OCI-LY3 (cell line): Measurements from ENCODE around the gene MRC2.
A peak's percentile ranks its signal among the peaks of the same experiment; 100 is the strongest.

Experiments used
- H2AFZ ChIP-seq: fragments of 200-600, 300-600 bp; shearing (Covaris generic); 2 replicates; pipeline ENCODE4 v1.6.0; 2014; ENCODE audit warnings: antibody characterized with exemption, low read depth, low read length
- H3K27ac ChIP-seq: fragments of 200-600, 300-600 bp; sonication (generic); 2 replicates; pipeline ENCODE4 v1.5.1; 2014; ENCODE audit warnings: mild to moderate bottlenecking, low read length, moderate library complexity, mixed read lengths
- H3K27me3 ChIP-seq: fragments of 200-600, 300-600 bp; sonication (generic); 2 replicates; pipeline ENCODE4 v1.6.1; 2014; ENCODE audit warnings: low read depth, low read length, mixed read lengths
- H3K36me3 ChIP-seq: fragments of 200-600, 300-600 bp; sonication (generic); replicated peaks from 2 replicates; pipeline ENCODE3; 2014; ENCODE audit warnings: low read depth, low read length, mixed read lengths
- H3K4me1 ChIP-seq: fragments of 300-600, 200-600 bp; sonication (generic); 2 replicates; pipeline ENCODE4 v1.6.1; 2014; ENCODE audit warnings: low read length, mixed read lengths
- H3K4me2 ChIP-seq: fragments of 200-600, 300-600 bp; sonication (generic); 2 replicates; pipeline ENCODE4 v1.6.1; 2014; ENCODE audit warnings: low read length, mixed read lengths
- H3K4me3 ChIP-seq: fragments of 300-600, 200-600 bp; sonication (generic); 2 replicates; pipeline ENCODE4 v1.5.1; 2014; ENCODE audit warnings: antibody characterized with exemption, mild to moderate bottlenecking, low read length, moderate library complexity
- H3K79me2 ChIP-seq: fragments of 300-600, 200-600 bp; shearing (Covaris generic); 2 replicates; pipeline ENCODE4 v1.6.1; 2014; ENCODE audit warnings: mild to moderate bottlenecking, low read length, mixed read lengths
- H3K9ac ChIP-seq: fragments of 300-600, 200-600 bp; shearing (Covaris generic); 2 replicates; pipeline ENCODE4 v1.6.0; 2014; ENCODE audit warnings: mild to moderate bottlenecking, low read length, moderate library complexity
- H3K9me3 ChIP-seq: fragments of 200-600, 300-600 bp; shearing (Covaris generic); 2 replicates; pipeline ENCODE4 v1.6.1; 2014; ENCODE audit warnings: low read length, mixed read lengths; ENCODE audit not compliant: insufficient read depth
- H4K20me1 ChIP-seq: fragments of 200-600, 300-600 bp; sonication (generic); 2 replicates; pipeline ENCODE4 v1.6.1; 2016; ENCODE audit warnings: low read length, mixed read lengths; ENCODE audit not compliant: insufficient read depth
- EZH2phosphoT487 ChIP-seq: fragments of 200-600 bp; shearing (Covaris generic); IDR thresholded peaks from 2 replicates; pipeline ENCODE4 v1.6.1; 2018; ENCODE audit warnings: antibody characterized with exemption, mixed run types, low read depth
- TF ChIP-seq, protein P1 (sequence below): fragments of 200-600, 300-600 bp; sonication (generic); IDR thresholded peaks from 2 replicates; pipeline ENCODE4 v1.5.1; 2014; ENCODE audit warnings: antibody characterized with exemption, low read length, low read depth

The MRC2 gene

DNA sequence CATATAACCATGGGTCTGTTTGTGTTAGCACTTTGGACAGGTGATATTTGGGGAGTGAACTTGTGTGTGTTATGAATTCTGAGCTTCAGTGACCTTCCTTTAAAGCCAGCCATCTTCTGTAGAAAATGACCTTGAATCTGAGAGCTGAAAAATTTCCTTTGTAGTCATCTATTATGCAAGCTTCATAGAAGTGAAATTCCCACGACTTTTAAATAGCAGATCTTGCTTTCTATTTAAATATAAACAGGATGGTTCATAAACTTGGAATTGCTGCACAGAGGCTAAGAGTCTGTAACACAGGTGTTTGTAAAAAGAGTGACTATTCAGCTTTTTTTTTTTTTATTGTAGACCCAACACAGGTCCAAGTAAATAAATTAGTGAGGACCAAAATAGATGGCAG, 95.2 kb downstream of the MRC2 start:
- Histone ChIP-seq H3K4me3 (no peak overlapping the region), H3K27me3 (no peaks in the 10 kb centered on the region), H3K27ac (no peak overlapping the region), H3K9ac (no peak overlapping the region), H3K79me2 (no peaks in the 10 kb centered on the region), H4K20me1 (no peaks in the 10 kb centered on the region), H3K9me3 (0 out of 2 replicates have a peak, but pooled peaks cover 2% of the 10 kb centered on the region), H3K4me1 (peaks cover 69% of the 10 kb centered on the region), H3K36me3 (peaks cover 9% of the 10 kb centered on the region), H3K4me2 (peak overlapping the region; percentile 77; the same call in 1 of the 2 replicates), H2AFZ (no peak overlapping the region)
- TF ChIP-seq, protein P1, sequence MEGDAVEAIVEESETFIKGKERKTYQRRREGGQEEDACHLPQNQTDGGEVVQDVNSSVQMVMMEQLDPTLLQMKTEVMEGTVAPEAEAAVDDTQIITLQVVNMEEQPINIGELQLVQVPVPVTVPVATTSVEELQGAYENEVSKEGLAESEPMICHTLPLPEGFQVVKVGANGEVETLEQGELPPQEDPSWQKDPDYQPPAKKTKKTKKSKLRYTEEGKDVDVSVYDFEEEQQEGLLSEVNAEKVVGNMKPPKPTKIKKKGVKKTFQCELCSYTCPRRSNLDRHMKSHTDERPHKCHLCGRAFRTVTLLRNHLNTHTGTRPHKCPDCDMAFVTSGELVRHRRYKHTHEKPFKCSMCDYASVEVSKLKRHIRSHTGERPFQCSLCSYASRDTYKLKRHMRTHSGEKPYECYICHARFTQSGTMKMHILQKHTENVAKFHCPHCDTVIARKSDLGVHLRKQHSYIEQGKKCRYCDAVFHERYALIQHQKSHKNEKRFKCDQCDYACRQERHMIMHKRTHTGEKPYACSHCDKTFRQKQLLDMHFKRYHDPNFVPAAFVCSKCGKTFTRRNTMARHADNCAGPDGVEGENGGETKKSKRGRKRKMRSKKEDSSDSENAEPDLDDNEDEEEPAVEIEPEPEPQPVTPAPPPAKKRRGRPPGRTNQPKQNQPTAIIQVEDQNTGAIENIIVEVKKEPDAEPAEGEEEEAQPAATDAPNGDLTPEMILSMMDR = no peak
- TF ChIP-seq EZH2phosphoT487 = no peak

- Histone ChIP-seq H3K9me3 (0 out of 2 replicates have a peak, but pooled peaks cover 2% of the 10 kb centered on the region), H3K4me1 (peaks cover 78% of the 10 kb centered on the region), H3K27ac (peak overlapping the region; percentile 80), H2AFZ (no peak overlapping the region; the same call in 1 of the 2 replicates), H3K79me2 (no peaks in the 10 kb centered on the region), H3K36me3 (peaks cover 12% of the 10 kb centered on the region), H3K9ac (peak overlapping the region; percentile 52; the same call in 1 of the 2 replicates), H3K27me3 (no peaks in the 10 kb centered on the region), H4K20me1 (no peaks in the 10 kb centered on the region), H3K4me3 (peak overlapping the region; percentile 55), H3K4me2 (peak overlapping the region; percentile 77)
- TF ChIP-seq EZH2phosphoT487 = no peak
- TF ChIP-seq, protein P1 = no peak
These were observed 96.4 kb downstream of the MRC2 start for GRCh38 chr17:62723842-62724241.

GRCh38 chr17:62724398-62725146, 97.1 kb downstream of the MRC2 start:
- Histone ChIP-seq H3K36me3 (peaks cover 9% of the 10 kb centered on the region), H3K79me2 (no peaks in the 10 kb centered on the region), H3K27ac (peak overlapping the region; percentile 80), H3K27me3 (no peaks in the 10 kb centered on the region), H3K4me1 (peaks cover 75% of the 10 kb centered on the region), H3K9me3 (no peaks in the 10 kb centered on the region), H2AFZ (peak overlapping the region; percentile 57; the same call in 1 of the 2 replicates), H4K20me1 (no peaks in the 10 kb centered on the region), H3K4me2 (peak overlapping the region; percentile 77), H3K9ac (peak overlapping the region; percentile 52), H3K4me3 (peak overlapping the region; percentile 55)
- TF ChIP-seq, protein P1 = no peak
- no peak for TF ChIP-seq EZH2phosphoT487

GRCh38 chr17:62725791-62726249, 98.3 kb downstream of the MRC2 start:
- Histone ChIP-seq H3K9me3 (no peaks in the 10 kb centered on the region), H3K4me3 (no peak overlapping the region), H3K27ac (peak overlapping the region; percentile 80; the same call in 1 of the 2 replicates), H4K20me1 (no peaks in the 10 kb centered on the region), H3K4me2 (peak overlapping the region; percentile 56; the same call in 1 of the 2 replicates), H2AFZ (no peak overlapping the region), H3K27me3 (no peaks in the 10 kb centered on the region), H3K4me1 (peaks cover 62% of the 10 kb centered on the region), H3K9ac (no peak overlapping the region; the same call in 1 of the 2 replicates), H3K36me3 (peaks cover 4% of the 10 kb centered on the region), H3K79me2 (no peaks in the 10 kb centered on the region)
- TF ChIP-seq, protein P1 = no peak
- TF ChIP-seq EZH2phosphoT487 = no peak
